ENCODE results near the gene PTPRM. TPM values are rescaled to one million over a fixed set of nuclear protein-coding genes. Genes with fewer than 3 reads are reported as not detected.

The PTPRM gene
- total and polyA plus RNA-seq, 2 of the 4 experiments (the other 2 are of a cell fraction), result 28.3 to 51.2 TPM

- ChIA-PET POLR2A (ENCODE audit: unreplicated experiment) (no interaction called here), CTCF (no interaction called here)
- H3K4ac ChIP-seq (ENCODE audit: low read depth, low read length), result no peak overlapping the region
- intact Hi-C loops (cut with micrococcal nuclease) (no loop called here), dilution Hi-C loops (cut with HindIII; ENCODE audit: low sequenced_read_pairs, unreplicated experiment) (no loop called here), in situ Hi-C loops (cut with MboI; ENCODE audit: low sequenced_read_pairs) (no loop called here)
- no TSS peak for BruUV-seq (replicated peaks)
- H2BK15ac ChIP-seq (ENCODE audit: low read depth, low read length), result no peak overlapping the region
- H2AK9ac ChIP-seq (replicated peaks; ENCODE audit: low read depth, low read length, poor library complexity), result no peak overlapping the region
- peaks cover 4 to 7% of the 10 kb centered on the region in 2 experiments; a peak in 2 of 4 replicates for H3K79me1 ChIP-seq (ENCODE audit: low read depth in 1 of 2, low read length in 2 of 2)
- peaks cover 2% of the 10 kb centered on the region; the same call in 1 of the 2 replicates for H3K36me3 ChIP-seq (ENCODE audit: control insufficient read depth, insufficient read depth, low read length)
- no peaks in the 10 kb centered on the region; the same call in 1 of the 2 replicates for H3K9me1 ChIP-seq (ENCODE audit: insufficient read depth, low read length)
- peaks cover 7% of the 10 kb centered on the region for H3K9me3 ChIP-seq (ENCODE audit: control insufficient read depth, insufficient read depth, low read length)
- 60% methylated on average over 1 of the region's 2 CpGs; no CpG with 5 or more reads in 1 of the 2 experiments for WGBS, 2 experiments (ENCODE audit: extremely low coverage in 2 of 2, insufficient read length in 1 of 2)
- H2BK20ac ChIP-seq (ENCODE audit: low read depth, low read length), result no peak overlapping the region
- no peak overlapping the region for H3K18ac ChIP-seq (ENCODE audit: low read depth, low read length)
- no peak overlapping the region for H4K8ac ChIP-seq (ENCODE audit: low read depth in 2 of 2, low read length in 2 of 2)
- H4K20me1 ChIP-seq (ENCODE audit: insufficient read depth, low read length), result no peaks in the 10 kb centered on the region
- no peak overlapping the region for H3K9ac ChIP-seq (ENCODE audit: low read depth, low read length)
- no peak overlapping the region for H3K27ac ChIP-seq (ENCODE audit: insufficient read depth, low read length)
- H3K4me3 ChIP-seq (ENCODE audit: insufficient read depth, low read depth, low read length), result no peak overlapping the region
- H2AFZ ChIP-seq (replicated peaks; ENCODE audit: low read length, poor library complexity), result no peak overlapping the region
- no peak overlapping the region for H3K4me2 ChIP-seq (ENCODE audit: low read depth, low read length)
- ATAC-seq (ENCODE audit: low read depth), result no peak
- no peak overlapping the region for H2AK5ac ChIP-seq (ENCODE audit: low read depth, low read length)
- TF ChIP-seq RFX5 (IDR thresholded peaks at IDR 0.05; ENCODE audit: low read depth, low read length) (no peak), FOS (IDR thresholded peaks at IDR 0.05; ENCODE audit: low read depth, low read length) (no peak), CEBPB (IDR thresholded peaks at IDR 0.05; ENCODE audit: low read depth, low read length) (no peak), MAZ (IDR thresholded peaks at IDR 0.05; ENCODE audit: borderline replicate concordance, low read depth, low read length) (no peak), NFE2L2 (IDR thresholded peaks at IDR 0.05; ENCODE audit: low read depth, low read length) (no peak)
- H4K5ac ChIP-seq (ENCODE audit: low read depth, low read length), result no peak overlapping the region
- H3K14ac ChIP-seq (replicated peaks; ENCODE audit: low read depth, low read length), result no peak overlapping the region
- no peak overlapping the region for H4K91ac ChIP-seq (ENCODE audit: insufficient read depth, low read depth, low read length)
- H3K27me3 ChIP-seq (ENCODE audit: control insufficient read depth, insufficient read depth, low read length), result no peaks in the 10 kb centered on the region
- DNase-seq, result peak; percentile 42
- no peaks in the 10 kb centered on the region for H3K4me1 ChIP-seq (ENCODE audit: control insufficient read depth, insufficient read depth, low read length)
- H2BK5ac ChIP-seq (ENCODE audit: low read depth, low read length, poor library complexity, severe bottlenecking), result no peak overlapping the region
- no peak overlapping the region for H3K23ac ChIP-seq (ENCODE audit: low read depth, low read length)
- H2BK120ac ChIP-seq (ENCODE audit: low read depth, low read length), result no peak overlapping the region
- no peak overlapping the region for H3K56ac ChIP-seq (ENCODE audit: extremely low read depth, insufficient read depth, low read length)
These were observed 277.3 kb downstream of the PTPRM start for GRCh38 chr18:7844418-7844817.
